ENCODE measurements around the gene EPS8.

The EPS8 gene

GRCh38 chr12:15797818-15798217 is 8.6 kb upstream of the EPS8 start:
- TF ChIP-seq CTCF (IDR thresholded peaks at IDR 0.05; ENCODE audit: low read depth, low read length): no peak

GRCh38 chr12:15796493-15797141 is 7.4 kb upstream of the EPS8 start:
- TF ChIP-seq CTCF (IDR thresholded peaks at IDR 0.05; ENCODE audit: low read depth, low read length): no peak
- no peak for DNase-seq (ENCODE audit: extremely low read depth, low read depth)

More at GRCh38 chr12:15797818-15798217, 8.6 kb upstream of the EPS8 start:
- DNase-seq (ENCODE audit: extremely low read depth, low read depth): no peak

- TF ChIP-seq CTCF (IDR thresholded peaks at IDR 0.05; ENCODE audit: low read depth, low read length): no peak
- DNase-seq (ENCODE audit: extremely low read depth, low read depth): no peak
Observed at GRCh38 chr12:15794836-15795235, 5.6 kb upstream of the EPS8 start.

GRCh38 chr12:15794196-15794595 is 5.0 kb upstream of the EPS8 start:
- TF ChIP-seq CTCF (IDR thresholded peaks at IDR 0.05; ENCODE audit: low read depth, low read length): no peak
- no peak for DNase-seq (ENCODE audit: extremely low read depth, low read depth)

- no peak for TF ChIP-seq CTCF (IDR thresholded peaks at IDR 0.05; ENCODE audit: low read depth, low read length)
- no peak for DNase-seq (ENCODE audit: extremely low read depth, low read depth)
Observed at GRCh38 chr12:15788233-15789219, 662 bp downstream of the EPS8 start.

GRCh38 chr12:15787778-15788177 is 1.4 kb downstream of the EPS8 start:
- no peak for TF ChIP-seq CTCF (IDR thresholded peaks at IDR 0.05; ENCODE audit: low read depth, low read length)
- no peak for DNase-seq (ENCODE audit: extremely low read depth, low read depth)

GRCh38 chr12:15786772-15787171 is 2.4 kb downstream of the EPS8 start:
- DNase-seq (ENCODE audit: extremely low read depth, low read depth): no peak
- TF ChIP-seq CTCF (IDR thresholded peaks at IDR 0.05; ENCODE audit: low read depth, low read length): no peak
